Left renal pelvis (tissue), 4 donors: ENCODE results near the gene PCOLCE2. TPM values are rescaled to one million over a fixed set of nuclear protein-coding genes. Genes with fewer than 3 reads are reported as not detected.
"Not testable (repeated sequence)": the region's sequence is repeated elsewhere in the genome, so short reads cannot be mapped to it uniquely, and the experiment has no call there.

Source experiments
- DNase-seq, 4 donors: peaks; one replicate each; pipeline ENCODE4 v3.0.0-alpha.2; 2013; ENCODE audit warnings: low read depth in 4 of 4, low spot score in 3 of 4
- polyA plus RNA-seq, 4 donors: library from polyadenylated mRNA; unstranded; fragments of 120-200 nt; gene quantifications; one replicate each; pipeline ENCODE4 v1.2.1, GENCODE V29; 2013; ENCODE audit not compliant: insufficient read length in 4 of 4

Gene PCOLCE2
- polyA plus RNA-seq, 4 donors, result 3.6 to 68.7 (median 8.5) TPM

DNA sequence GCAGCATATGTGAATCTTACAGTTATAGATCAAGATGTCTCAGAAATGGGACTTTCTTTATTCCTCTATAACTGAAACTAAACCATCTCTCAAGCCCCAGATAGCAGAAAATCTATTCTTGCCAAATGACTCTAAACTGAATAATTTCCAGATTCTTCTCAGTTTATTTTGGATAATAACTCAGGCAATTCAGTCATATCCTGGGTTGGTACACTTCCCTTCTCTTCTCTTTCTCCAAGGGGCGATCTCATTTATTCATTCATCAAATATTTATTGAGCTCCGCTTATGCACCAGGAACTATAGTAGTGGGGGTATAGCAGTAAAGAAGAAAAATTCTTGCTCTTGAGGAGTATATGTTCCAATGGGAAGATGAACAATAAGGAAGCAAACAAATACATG lies 13.5 kb upstream of the PCOLCE2 start:
- DNase-seq, result no peak

DNA sequence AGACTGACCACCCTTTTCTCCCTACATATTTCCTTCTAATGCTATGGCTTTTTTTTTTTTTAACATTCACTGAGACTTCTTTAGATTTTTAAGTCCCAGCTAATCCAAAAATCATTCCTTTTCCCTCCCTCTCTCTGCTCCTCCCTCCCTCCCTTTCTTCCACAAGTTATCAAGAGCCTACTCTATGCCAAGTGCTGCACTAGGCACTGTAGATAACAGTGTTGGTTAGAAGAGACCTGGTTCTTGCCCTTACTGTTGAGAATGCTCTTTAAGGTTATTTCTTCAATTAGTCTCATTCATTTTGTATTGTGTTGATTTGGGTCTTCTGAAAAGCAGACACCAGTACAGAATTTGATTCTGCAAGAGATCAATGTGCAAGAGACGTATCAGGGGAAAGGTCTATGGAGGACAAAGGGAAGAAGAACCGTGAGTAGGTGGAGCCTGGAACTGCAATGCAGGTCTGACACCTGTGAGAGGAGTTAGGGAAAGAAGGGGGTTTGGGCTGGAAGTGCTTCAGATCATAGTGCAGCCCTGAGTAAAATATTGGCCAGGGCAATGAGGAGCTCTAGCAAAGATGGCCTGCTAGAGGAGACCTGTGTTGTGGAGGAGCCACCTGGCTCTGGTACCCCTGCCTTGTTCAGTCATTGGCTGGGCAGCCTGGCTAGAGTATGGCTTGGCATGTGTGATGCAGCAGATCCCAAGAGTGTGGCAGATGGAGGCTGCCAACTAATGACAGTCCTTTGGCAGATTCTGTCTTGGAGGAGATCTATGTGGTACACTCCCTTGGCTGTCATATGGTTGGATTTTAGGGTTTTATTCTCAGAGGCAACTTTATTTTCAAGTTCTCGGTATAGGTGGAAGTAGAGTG lies 9.7 kb upstream of the PCOLCE2 start:
- no peak for DNase-seq

DNA sequence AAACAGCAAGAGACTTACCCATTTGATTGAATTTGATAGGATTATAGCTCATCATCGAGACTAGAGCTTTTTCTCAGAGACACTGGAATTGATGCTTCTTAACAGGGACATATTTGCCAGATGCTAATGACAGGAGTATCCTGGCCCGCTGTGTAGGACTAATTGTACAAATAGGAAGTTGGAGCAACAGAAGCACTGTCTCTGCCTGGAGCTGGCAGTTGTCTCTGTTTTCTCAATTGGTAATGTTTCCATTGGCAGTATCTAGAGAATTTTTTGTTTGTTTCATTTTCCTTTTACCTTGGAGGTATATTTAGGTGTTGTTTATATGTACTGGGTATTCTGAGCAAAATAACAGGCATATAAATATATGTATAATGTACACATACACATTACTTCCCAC lies 8.9 kb upstream of the PCOLCE2 start:
- DNase-seq, result no peak

DNA sequence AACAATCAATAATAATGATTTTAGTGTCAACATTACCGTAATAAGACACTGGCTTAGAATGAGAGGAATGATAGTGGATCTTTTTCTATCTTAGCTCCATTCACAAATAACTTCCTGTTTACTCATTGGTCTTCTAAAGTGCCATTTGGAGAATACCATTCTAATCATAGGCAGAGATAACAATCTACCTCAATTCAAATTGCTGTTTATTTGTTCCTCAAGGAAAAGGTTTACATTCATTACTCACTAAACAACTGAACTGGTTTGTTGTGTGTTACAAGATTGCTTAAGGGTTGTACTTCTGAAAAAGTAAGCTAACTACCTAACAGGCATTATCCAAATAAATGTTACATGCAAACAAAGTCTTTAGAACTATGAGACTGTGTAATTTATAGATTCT lies 8.1 kb upstream of the PCOLCE2 start:
- DNase-seq, result no peak

DNA sequence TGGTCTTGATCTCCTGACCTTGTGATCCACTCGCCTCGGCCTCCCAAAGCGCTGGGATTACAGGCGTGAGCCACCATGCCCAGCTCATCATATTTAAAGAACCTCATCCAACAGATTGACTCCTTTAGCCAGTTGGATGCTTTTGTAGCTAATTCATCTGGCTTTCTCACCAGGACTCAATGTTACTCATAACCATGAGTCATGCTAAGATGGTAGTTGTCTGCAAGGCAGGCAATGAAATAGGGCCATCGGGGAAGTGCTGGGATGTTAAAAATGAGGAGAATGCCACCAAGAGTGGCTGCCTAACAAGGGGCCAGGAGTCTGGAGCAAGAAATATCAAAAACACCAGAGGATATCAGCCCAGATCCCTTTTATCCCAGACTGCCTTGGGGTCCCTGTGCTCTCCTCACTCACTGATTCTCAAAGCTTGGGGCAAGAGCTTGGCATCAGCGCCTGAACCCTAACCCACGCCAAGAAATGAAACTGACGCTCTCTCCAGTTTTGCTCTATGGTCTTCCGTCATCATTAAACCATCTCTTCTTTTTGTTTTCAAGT lies 7.4 kb upstream of the PCOLCE2 start:
- DNase-seq, result no peak

DNA sequence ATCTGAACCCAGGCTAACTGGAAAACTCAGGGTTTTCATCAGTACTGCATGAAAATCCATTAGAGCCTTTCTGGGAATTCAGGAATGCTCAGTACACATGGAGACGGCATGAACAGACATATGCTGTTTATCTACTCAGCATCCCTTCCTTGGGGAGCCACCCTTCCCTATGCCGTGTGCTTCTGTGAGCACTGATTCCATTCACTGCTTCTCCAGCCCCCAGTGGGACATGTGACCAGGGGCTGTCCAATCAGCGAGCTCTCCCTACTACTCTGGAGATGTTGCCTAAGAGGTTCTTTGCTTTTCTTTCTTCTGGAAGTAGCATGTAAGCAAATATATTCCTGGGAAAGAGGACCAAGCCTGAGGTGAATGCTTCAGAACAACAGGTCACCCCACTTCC lies 5.6 kb upstream of the PCOLCE2 start:
- no peak for DNase-seq

DNA sequence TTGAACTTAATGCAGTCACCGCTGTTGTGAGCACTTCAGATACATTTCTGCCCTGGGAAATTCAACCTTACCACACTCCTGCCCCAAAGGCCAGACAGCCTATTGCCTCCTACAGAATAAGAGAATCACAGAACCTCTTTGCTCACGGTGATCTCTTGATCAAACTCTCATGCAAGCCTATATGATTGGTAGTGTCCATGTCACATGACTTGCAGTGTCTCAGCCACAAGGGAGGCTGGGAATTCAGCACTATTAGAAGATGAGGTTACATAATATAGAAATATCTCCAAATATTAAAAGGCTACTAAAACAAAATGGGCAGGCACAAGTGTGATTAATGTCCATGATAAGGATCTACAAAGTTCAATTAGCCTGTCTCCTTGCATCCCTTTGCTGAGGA lies 3.8 kb upstream of the PCOLCE2 start:
- DNase-seq, result no peak

DNA sequence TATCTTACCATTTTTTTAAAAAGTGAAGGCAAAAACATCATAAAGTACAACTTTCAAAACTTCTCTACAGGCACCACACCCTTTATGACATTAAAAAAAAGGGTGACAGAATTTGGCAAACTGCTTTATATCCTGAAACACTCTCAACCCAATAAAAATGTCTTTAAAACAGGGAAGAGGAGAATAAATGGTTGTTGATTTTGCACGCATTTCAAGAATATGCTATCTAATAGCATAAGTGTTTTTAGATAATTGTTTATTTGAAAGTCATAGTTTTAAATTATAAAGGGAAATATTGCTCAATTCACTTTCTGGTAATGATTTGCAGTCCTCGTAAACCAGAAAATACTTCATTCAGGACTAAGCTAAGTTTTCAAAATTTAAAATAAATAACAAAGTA lies 1.7 kb upstream of the PCOLCE2 start:
- DNase-seq, result no peak

DNA sequence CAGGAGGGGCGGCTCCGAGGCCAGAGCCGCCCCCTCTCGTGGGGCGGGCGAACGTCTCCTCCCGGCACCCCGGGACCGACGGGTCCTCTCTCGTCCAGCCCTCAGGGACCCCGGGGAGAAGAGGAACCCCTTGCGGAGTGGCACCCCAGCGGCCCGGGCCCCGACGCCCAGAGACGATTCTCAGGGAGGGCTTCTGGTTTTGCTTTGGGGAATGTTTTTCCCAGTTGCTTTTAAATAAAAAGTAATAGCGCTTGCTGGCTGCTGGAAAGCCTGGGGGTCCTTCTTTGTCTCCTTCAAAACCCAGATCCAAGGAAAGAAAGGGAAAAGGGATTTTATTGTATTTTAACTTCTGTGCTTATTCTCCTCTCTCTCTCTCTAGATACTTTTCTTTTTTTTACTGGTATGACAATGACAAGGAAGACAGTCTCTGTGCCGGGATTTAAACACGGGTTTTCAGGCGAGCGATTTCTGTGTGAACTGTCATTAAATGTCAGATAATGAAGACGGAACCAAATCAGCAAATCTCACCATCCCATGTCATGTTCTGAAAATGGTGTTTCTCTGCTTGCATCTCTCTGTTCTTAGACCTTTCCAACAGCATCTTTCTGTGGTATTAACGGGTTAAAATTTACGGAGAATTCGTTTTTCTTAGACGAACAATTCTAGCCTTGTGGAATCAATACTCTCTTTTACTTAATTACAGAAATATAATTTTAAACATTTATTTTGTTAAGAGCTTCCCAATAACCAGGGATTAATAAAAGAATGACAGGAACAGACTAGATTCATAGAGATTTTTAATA lies 530 bp upstream of the PCOLCE2 start:
- no peak for DNase-seq

DNA sequence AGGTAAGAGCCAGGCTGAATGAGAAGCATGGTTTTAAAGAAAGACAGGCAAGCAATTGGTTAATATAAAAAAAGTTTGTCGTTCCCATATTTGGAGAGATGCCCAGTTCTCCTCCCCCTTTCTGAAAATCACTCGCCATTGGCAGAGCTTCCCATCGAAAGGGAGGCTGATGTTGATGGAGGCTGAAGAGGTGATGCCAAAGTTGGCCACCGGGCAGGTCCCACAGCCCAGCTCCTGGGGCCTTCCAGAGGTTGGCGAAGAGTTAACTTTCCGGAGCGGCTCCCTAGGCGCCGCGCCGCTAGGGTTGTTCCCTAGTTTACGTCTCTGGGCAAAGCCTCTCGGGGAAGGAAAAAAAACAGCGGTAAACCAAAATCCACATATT lies 793 bp downstream of the PCOLCE2 start:
- DNase-seq, result peak in 2 of 4 donors; percentile 10 to 15

DNA sequence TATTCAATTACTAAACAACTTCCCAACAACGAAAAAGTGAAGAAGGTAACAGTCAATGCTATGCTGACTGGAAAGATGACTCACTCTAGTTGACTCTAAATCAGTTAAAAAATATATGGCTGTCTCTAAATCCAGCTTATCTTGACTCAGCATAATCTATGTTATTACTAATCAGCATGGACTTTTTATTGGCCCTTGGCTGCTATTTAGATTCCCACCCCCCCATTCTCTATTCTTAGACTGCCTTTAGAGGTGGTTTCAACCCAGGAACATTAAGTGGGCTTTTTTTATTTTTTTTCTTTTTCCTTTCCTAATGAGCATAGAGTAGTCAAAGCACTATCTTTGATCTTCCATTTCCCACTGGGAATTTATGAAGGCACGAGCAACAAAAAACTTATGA lies 1.9 kb downstream of the PCOLCE2 start:
- DNase-seq, result no peak

DNA sequence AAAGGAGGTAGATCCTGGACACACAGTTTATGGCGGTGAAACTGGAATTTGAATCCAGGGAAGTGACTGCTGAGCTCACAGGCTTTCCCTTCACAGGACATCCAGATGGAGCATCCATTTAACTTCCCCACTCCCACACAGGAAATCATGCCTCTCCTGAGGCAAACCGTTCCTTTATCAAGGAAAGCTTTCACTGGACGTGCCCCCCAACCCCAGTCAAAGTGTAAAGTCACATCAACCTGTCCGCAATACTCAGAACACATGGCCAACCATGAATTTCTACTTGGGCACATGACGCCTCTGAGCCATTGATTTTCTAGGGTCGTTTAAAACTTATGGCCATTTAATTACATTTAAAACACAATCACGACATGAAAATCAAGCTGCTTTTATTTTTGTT lies 2.9 kb downstream of the PCOLCE2 start:
- DNase-seq, result no peak

DNA sequence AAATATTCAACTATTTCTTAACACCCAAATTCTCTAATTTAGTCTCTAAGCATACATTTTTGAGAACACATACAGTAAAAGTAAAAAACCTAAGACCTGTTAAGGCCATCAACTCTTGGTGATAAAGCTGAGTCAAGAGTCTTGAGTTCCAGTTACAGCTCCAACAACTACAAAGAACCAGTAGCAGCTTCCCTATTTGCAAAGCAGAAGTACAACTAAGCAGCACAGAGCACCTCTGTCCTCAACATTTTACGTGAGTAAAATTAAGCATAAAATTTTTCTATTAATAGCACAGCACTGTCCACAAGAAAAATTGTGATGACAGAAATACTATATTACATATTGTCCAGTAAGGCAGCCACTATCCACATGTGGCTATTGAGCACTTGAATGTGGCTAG lies 4.4 kb downstream of the PCOLCE2 start:
- DNase-seq, result no peak

DNA sequence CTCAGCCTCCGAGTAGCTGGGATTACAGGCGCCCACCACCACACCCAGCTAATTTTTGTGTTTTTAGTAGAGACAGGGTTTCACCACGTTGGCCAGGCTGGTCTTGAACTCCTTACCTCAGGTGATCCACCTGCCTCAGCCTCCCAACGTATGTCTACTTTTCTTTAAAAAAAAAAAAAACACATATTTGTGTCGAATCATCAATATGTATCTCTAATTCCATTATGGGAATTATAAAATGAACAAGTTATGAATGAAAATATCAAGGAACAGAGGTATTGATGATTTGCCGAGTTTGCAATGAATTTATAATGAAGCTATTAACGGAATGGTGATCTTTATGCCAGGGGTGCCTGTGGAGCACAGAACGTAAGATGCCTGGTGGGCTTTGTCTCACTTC lies 5.3 kb downstream of the PCOLCE2 start:
- not testable (repeated sequence) for DNase-seq

DNA sequence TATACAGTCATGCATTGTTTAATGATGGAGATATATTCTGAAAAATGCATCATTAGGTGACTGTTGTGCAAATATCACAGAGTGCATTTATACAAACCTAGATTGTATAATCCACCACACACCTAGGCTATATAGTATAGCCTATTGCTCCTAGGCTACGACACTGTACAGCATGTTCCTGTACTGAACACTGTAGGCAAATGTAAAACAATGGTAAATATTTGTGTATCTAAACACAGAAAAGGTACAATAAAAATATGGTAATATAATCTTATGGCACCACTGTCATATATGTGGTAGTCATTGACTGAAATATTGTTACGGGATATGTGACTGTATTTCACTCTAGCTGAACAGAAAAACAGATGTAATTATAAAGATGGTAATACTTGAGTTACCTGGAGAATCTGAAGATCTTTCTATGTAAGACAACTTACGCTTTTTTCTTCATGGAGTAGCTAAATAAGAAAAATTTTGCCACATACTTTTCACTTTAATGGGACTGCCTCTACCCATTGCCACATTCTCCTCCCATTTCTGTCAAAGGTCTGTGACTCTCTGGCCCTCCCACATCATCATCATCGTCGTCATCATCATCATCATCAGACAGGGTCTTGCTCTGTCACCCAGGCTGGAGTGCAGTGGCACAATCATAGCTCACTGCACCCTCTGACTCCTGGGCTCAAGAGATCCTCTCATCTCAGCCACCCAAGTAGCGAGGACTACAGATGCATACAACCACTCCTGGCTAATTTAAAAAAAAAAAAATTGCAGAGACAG lies 7.2 kb downstream of the PCOLCE2 start:
- no peak for DNase-seq

DNA sequence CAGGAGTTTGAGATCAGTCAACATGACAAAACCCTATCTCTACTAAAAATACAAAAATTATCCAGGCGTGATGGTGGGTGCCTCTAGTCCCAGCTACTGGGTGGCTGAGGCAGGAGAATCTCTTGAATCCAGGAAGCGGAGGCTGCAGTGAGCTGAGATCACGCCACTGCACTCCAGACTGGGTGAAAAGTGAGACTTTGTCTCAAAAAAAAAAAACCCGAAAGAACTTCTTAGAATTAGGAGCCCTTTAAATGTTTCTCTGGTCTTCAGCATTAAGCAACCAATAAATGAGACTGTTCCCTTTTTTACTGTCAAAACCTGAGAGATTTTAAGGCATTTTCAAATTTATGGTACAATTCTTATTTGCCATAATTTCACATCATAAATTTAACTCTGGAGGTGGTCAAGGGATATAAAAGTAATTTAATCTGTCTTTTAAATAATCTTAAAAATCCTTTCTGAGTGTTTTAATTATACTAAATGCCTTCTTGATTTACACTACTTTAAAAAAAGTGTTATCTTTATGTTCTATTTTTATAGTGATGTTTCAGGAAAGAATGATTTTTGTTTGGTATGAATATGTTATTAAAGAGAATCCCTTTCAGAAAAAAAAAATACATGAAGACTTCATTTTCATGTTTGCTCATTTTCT lies 10.1 kb downstream of the PCOLCE2 start:
- DNase-seq, result no peak

DNA sequence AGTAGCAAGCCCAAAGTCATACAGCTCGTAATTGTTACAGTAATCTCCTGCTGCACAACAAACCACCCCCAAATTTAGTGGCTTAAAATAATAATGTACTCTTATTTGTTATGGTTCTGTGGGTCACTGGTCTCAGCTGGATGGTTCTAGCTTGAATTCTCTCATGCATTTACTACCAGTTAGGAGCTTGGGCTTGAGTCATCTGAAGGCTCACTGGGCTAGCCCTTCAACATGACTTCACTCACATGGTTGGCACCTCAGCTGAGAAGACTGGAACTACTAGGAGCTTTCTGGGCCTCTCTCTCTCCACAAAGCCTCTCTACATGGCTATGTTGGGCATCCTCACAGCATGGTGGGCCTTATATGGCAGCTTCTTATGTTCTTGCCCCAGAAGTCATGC lies 12.5 kb downstream of the PCOLCE2 start:
- DNase-seq, result no peak

DNA sequence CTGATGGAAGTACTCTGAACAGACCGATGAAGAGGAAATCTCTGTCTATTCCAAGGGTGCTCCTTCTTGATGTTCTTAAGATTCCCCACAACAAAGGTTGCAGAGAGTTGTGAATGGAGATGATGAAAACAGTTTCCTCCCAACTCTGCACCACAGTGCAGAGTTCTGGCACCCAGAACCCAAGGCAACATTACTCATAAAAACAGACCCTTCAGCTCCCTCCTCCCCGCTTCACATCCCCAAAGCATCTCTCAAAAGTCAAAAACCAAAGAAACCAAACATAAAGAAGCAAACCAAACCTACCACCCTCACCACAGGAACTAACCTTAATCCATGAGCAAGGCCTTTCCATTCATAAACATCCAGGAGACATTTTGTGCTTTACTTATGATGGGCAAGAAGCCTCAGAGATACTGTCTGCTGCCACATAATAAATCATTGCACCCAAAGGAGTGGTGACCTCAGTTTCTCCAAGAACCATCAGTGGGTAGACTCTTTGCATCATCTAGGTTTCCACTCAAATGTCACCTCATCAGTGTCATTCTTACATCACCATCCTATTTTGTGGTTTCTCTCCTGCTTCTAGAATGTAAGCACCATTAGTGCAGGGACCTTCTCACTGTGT lies 13.2 kb downstream of the PCOLCE2 start:
- no peak for DNase-seq

DNA sequence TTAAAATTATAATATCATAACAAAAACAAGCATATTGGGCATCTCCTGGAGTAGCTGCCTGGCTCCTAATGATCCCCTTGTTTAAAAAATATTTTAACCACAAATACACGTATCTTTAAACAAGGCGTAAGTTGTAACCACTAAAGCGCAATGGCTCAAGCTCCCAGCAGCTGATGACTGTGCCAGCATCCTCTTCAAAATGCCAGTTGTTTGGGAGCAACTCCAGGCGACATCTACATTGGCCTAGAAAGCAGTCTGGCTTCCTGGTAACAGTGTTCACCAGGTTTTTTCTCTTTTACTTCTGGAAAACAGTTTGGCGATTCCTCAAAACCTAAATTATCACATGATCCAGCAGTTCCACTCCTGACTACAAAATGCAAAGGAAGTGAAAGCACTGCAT lies 13.8 kb downstream of the PCOLCE2 start:
- no peak for DNase-seq

DNA sequence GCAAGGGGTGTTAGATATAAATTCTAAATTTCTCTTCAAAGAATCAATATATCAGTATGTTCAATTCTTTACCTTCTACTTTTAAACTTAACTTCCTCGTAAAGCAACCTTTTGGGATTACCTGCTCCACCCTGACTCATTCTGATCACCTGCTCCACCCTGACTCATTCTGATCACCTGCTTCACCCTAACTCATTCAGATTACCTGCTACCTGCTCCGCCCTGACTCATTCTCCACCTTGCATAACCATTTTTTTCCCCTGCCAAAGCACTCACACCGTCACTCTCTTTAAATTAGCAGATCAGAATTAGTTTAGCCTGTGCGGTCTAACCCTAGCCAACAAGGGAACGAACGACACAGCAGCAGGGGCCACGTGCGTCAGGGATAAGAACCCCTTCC lies 20.5 kb downstream of the PCOLCE2 start:
- DNase-seq, result not testable (repeated sequence)
